HEK293T (cell line): ENCODE results near the gene BTN1A1.

ENCODE experiments used
- CTCF ChIA-PET: fragments of 350-600 bp; formaldehyde crosslinking; extraction: SDS; loops from one replicate; lab custom pipeline; 2021; ENCODE audit warnings: antibody characterized with exemption, inconsistent platforms; lab: Yijun Ruan, JAX
- POLR2A ChIA-PET: fragments of 350-600 bp; formaldehyde crosslinking; extraction: SDS; loops from one replicate; lab custom pipeline; 2020; ENCODE audit warnings: antibody characterized with exemption, inconsistent platforms; lab: Yijun Ruan, JAX
- DNase-seq: peaks from one replicate; pipeline ENCODE4 v3.0.0; 2012; ENCODE audit warnings: mixed read lengths; ENCODE audit errors: extremely low spot score
- ARNT ChIP-seq: fragments of 450-650 bp; IDR thresholded peaks from 2 replicates; pipeline ENCODE4 v1.6.1; 2017; ENCODE audit warnings: mild to moderate bottlenecking
- BHLHE40 ChIP-seq: fragments of 450-650 bp; IDR thresholded peaks from 2 replicates; pipeline ENCODE4 v1.6.1; 2016; ENCODE audit warnings: mild to moderate bottlenecking, moderate library complexity, borderline replicate concordance
- CTBP1 ChIP-seq: fragments of 450-650 bp; IDR thresholded peaks from 2 replicates; pipeline ENCODE4 v1.6.1; 2016; ENCODE audit warnings: borderline replicate concordance
- ELF4 ChIP-seq: fragments of 450-650 bp; IDR thresholded peaks from 2 replicates; pipeline ENCODE4 v1.6.1; 2017; ENCODE audit warnings: antibody characterized with exemption
- FOXA1 ChIP-seq: fragments of 450-650 bp; IDR thresholded peaks from 2 replicates; pipeline ENCODE4 v1.6.1; 2016; ENCODE audit warnings: mild to moderate bottlenecking
- FOXK2 ChIP-seq: fragments of 450-650 bp; IDR thresholded peaks from 2 replicates; pipeline ENCODE4 v1.6.1; 2016; ENCODE audit warnings: mild to moderate bottlenecking
- FOXM1 ChIP-seq: fragments of 450-650 bp; IDR thresholded peaks from 2 replicates; pipeline ENCODE4 v1.6.1; 2017; ENCODE audit warnings: mild to moderate bottlenecking, borderline replicate concordance
- HDGF ChIP-seq: fragments of 450-650 bp; IDR thresholded peaks from 2 replicates; pipeline ENCODE4 v1.6.1; 2017; ENCODE audit warnings: antibody characterized with exemption, borderline replicate concordance
- L3MBTL2 ChIP-seq: fragments of 450-650 bp; conservative IDR thresholded peaks from 2 replicates; pipeline ENCODE4 v1.6.1; 2016; ENCODE audit warnings: mild to moderate bottlenecking
- LEF1 ChIP-seq: fragments of 450-650 bp; IDR thresholded peaks from 2 replicates; pipeline ENCODE4 v1.6.1; 2017; ENCODE audit warnings: mild to moderate bottlenecking, borderline replicate concordance
- NFRKB ChIP-seq: fragments of 450-650 bp; IDR thresholded peaks from 2 replicates; pipeline ENCODE4 v1.6.1; 2016; ENCODE audit warnings: mild to moderate bottlenecking, moderate library complexity
- SP1 ChIP-seq: fragments of 450-650 bp; IDR thresholded peaks from 2 replicates; pipeline ENCODE4 v1.6.1; 2017
- SUZ12 ChIP-seq: fragments of 450-650 bp; IDR thresholded peaks from 2 replicates; pipeline ENCODE4 v1.6.1; 2016; ENCODE audit warnings: mild to moderate bottlenecking
- TARDBP ChIP-seq: fragments of 450-650 bp; IDR thresholded peaks from 2 replicates; pipeline ENCODE4 v1.6.1; 2016
- ZNF384 ChIP-seq: fragments of 450-650 bp; IDR thresholded peaks from 2 replicates; pipeline ENCODE4 v1.6.1; 2016
- TF ChIP-seq, protein P1 (sequence below): fragments of 450-650 bp; IDR thresholded peaks from 2 replicates; pipeline ENCODE4 v1.6.1; 2016

The BTN1A1 gene

DNA sequence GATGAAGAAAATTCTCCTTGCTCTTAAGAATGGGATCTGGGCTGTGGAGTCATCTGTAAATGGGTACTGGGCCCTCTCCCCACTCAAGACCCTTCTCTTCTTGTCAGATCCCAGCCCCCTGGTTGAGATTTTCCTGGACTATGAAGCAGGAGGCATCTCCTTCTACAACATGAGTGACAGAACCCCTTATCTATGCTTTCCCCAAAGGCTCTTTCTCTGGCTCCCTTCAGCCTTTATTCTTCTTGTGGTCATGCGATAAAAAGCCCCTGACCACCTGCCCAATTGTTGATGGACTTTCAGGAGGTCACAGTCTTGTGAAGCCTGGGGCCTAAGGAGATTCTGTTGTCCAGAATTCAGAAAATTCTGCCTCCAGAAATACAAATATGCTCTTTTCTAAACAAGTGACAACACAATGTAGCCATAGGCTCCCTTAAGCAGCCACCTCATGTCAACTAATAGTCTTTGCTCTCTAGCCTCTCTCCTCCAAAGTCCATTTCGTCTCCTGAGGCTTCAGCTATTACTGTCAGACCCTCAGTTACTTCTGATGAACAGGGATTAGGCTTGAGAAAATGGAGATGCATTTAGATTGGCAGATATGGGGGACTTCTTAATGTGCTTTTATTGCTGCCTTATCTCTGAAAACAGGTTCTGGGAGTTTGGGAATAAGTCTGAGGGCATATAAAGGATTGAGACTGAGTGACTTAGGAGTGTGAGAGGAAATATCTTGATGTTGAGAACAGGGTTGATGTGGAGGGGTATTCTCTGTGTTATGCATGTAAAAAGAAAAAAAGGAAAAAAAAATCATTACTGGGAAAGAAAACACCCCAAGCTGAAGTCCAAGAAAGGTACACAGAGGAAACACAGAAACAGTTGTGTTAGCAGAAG lies 21.8 kb upstream of the BTN1A1 start:
- TF ChIP-seq SP1 (no peak), FOXM1 (no peak), FOXK2 (no peak), SUZ12 (no peak), BHLHE40 (no peak), ELF4 (no peak), L3MBTL2 (no peak), TARDBP (no peak), NFRKB (no peak), HDGF (no peak), LEF1 (no peak)
- TF ChIP-seq, protein P1, sequence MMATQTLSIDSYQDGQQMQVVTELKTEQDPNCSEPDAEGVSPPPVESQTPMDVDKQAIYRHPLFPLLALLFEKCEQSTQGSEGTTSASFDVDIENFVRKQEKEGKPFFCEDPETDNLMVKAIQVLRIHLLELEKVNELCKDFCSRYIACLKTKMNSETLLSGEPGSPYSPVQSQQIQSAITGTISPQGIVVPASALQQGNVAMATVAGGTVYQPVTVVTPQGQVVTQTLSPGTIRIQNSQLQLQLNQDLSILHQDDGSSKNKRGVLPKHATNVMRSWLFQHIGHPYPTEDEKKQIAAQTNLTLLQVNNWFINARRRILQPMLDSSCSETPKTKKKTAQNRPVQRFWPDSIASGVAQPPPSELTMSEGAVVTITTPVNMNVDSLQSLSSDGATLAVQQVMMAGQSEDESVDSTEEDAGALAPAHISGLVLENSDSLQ = no peak
- CTCF ChIA-PET = no interaction called here
- DNase-seq = no peak
- POLR2A ChIA-PET = no interaction called here

DNA sequence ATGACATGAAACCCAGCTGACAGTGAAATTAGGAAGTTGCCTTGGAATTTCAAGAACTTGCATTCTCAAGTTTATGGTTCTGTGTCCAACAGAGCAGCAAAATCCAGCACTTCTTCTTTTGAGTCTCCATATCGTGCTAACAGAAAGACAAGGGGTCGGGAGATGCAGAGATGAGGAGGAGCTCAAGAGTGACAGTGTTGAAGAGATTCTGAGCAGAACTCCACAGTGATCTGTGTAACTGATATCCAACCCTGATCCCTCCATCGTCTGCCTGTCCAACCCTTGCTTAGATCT lies 21.2 kb upstream of the BTN1A1 start:
- POLR2A ChIA-PET = no interaction called here
- CTCF ChIA-PET = no interaction called here
- TF ChIP-seq SP1 (no peak), ELF4 (no peak), CTBP1 (no peak), FOXK2 (no peak), ZNF384 (no peak), LEF1 (no peak), ARNT (no peak)
- DNase-seq = no peak

DNA sequence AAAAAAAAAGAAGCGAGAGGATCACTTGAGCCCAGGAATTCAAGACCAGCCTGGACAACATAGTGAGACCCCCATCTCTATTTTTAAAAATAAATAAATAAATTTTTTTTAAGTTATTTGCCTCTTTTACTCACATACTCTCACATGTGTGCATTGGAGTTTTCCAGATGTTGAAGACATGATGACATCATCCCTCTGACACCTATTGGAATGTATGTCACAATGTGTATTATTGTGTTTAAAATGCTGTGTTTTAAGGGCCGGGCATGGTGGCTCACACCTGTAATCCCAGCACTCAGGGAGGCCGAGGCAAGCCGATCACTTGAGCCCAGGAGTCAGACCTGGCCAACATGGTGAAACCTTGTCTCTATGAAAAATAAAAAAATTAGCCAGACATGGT lies 17.8 kb upstream of the BTN1A1 start:
- TF ChIP-seq ELF4 (no peak), FOXA1 (no peak), L3MBTL2 (no peak), ARNT (no peak), TARDBP (no peak), FOXM1 (no peak), BHLHE40 (no peak), NFRKB (no peak), ZNF384 (no peak), CTBP1 (no peak), SUZ12 (no peak), FOXK2 (no peak), LEF1 (no peak), HDGF (no peak), SP1 (no peak)
- TF ChIP-seq, protein P1 = no peak
- no peak for DNase-seq
- ChIA-PET POLR2A (no interaction called here), CTCF (no interaction called here)

DNA sequence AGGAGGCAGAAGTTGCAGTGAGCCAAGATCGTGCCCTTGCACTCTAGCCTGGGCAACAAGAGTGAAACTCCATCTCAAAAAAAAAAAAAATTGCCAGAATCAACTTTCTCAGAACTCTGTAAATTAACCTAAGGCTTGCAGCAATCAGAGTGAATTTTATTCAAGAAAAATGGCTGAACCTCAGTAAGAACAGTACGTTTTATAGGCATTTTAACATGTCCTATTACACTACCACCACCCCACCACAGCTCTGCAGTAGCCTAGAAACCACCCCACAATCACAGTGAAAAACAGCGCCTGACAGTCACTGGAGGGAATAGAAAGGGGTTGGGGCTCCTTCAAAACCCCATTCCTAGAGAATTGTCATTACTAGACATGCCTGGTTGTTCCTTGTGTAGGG lies 16.4 kb upstream of the BTN1A1 start:
- TF ChIP-seq FOXK2 = no peak
- no peak for TF ChIP-seq FOXM1
- TF ChIP-seq L3MBTL2 = no peak
- no peak for TF ChIP-seq BHLHE40
- no peak for TF ChIP-seq CTBP1
- TF ChIP-seq SUZ12 = no peak
- no peak for TF ChIP-seq ARNT
- TF ChIP-seq SP1 = no peak
- no peak for TF ChIP-seq ZNF384
- no peak for TF ChIP-seq FOXA1
- no peak for TF ChIP-seq LEF1
- TF ChIP-seq HDGF = no peak
- no peak for DNase-seq
- CTCF ChIA-PET = no interaction called here
- POLR2A ChIA-PET = no interaction called here

DNA sequence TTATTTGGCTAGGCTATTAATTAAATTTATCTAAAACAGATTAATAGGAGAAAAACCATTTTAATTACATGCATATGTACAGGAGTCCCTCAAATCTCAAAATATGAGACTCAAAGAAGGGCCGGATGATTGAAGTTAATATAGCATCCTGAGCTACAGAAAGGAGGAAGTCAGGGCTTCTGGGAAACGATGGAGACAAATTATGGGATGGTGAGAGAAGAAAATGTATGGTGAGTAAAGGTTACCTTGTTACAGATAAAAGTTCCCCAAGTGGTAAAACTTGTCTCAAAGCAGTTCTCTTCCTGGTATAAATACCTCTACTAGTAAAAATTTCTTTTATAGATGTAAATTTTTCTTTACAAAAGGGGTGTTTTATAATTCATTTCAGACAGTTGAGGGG lies 15.9 kb upstream of the BTN1A1 start:
- TF ChIP-seq ZNF384 = no peak
- no peak for TF ChIP-seq SUZ12
- TF ChIP-seq ELF4 = no peak
- TF ChIP-seq FOXK2 = no peak
- TF ChIP-seq FOXA1 = no peak
- no peak for TF ChIP-seq CTBP1
- TF ChIP-seq, protein P1 = no peak
- TF ChIP-seq FOXM1 = no peak
- no peak for TF ChIP-seq ARNT
- TF ChIP-seq BHLHE40 = no peak
- POLR2A ChIA-PET = interaction anchor here (2.0 kb wide), 1 partner anchor 10 kb away, joined by 10 read pairs; no protein-coding TSS in a partner anchor
- CTCF ChIA-PET = no interaction called here
- no peak for DNase-seq

DNA sequence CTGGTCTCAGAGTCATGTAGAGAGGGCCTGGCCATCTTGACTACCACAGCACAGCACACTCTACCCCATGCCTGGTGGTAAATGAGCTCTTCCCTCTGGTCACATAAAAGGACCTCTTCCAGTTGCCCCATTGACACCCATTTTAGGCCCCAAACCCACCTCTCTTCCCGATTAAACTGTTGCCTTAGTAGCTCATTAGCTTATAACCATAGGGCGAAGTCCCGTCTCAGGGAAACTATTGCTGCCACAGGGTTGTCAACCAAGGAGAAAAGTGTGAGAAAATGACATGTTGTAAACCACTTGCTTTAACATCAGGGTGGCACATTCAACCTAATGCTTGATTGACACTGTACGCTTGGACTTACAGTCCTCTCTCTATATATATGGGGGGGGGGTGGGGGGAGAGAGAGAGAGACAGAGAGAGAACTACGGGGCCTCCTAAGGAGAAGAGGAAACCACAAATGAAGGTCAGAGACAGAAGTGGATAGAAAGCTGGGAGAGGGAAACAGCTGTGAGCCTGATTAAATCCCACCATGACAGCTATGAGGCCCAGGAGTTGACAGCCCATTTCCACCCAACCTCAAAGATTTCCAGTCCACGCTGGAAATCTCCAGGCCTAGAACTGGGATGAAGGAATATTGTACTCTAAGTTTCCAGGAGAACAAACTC lies 14.9 kb upstream of the BTN1A1 start:
- ChIA-PET POLR2A (interaction anchor here (0.7 to 2.0 kb wide), 2 partner anchors 11 to 12 kb away, joined by 3 to 10 read pairs; no protein-coding TSS in a partner anchor), CTCF (no interaction called here)
- TF ChIP-seq HDGF (no peak), ZNF384 (no peak)
- no peak for DNase-seq
